DMS 273 treated with DMSO at 0.1 percent for 48 hours (cell line): ENCODE results near the gene FGFRL1.
"Not testable (repeated sequence)": the region's sequence is repeated elsewhere in the genome, so short reads cannot be mapped to it uniquely, and the experiment has no call there.

Source experiments
- DNase-seq: peaks from one replicate; lab custom pipeline; 2025; lab: John Stamatoyannopoulos, UW

Gene FGFRL1

DNA sequence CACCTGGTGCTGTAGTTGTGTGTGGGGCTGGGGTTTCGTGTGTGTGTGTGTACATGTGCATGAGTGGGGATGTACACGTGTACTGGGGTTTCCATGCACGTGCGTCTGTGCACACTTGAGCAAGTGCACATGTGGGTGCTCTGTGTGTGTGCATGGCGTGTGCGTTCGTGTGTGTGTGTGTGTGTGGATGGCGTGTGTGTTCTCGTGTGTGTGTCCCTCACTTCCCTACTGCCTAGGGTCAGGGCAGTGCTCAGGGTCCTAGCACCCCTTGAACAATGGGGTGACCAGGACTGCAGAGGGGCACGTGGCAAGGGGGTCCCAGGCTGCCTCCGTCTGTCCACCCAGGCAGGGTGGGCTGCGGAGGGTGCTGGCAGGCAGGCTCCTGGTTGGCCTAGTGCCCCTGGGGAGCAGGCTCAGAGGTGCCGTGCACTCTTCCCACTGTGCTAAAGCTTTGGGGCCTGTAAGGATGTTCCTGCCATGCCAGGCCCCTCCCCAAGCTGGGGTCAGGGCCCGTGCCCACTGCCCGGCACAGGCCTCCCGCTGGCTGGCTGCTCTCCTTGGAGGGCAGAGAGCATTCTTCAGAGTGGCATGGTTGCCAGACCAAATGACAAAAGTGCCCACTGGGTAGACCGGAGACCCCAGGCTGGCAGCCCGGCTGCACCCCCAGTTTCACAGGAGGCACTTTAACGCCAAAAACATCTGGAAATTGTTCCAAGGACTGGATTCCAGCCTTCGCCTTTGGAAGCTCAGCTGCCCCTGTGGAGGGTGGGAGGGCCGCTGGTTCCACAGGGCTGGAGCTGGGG, 29.1 kb downstream of the FGFRL1 start:
- DNase-seq, result no peak

DNA sequence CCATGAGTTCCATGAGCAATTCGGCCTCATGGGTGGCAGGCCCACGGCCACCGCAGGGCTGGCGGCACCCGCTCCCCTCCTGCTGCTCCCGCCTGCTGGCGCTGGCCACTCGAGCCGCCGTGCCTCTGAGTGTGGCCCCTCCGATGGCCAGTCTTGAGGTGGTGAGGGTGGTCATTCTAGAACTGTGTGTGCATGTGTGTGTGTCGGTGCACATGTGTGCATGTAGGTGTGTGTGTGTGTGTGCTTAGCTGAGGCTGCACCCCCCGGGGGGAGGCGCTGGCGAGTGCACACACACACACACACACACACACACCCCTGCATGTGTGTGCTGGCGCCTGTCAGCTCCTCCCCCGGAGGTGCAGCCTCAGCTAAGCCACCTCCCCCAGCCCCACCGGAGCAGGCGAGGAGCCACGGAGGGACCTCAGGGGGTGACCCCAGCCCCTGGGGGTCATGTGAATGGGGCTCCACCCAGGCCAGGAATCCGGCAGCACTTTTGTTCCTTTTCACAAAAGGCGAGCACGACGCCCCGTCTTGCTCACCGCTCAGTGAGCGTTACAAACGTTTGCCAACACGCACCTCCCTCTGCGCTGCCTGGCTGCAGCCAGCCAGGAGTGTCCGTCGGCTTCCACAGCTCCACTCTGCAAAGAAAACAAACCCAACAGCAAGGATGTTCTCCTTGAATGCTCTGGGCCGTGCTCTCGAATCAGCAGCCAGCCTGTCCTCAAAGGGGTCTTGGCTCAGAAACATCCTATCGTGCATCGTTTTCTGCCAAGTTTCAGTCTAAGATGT, 29.9 kb downstream of the FGFRL1 start:
- DNase-seq, result no peak

GRCh38 chr4:1041936-1042330, 30.5 kb downstream of the FGFRL1 start:
- DNase-seq, result no peak

- no peak for DNase-seq
These were observed 31.1 kb downstream of the FGFRL1 start for GRCh38 chr4:1042352-1043055.

- DNase-seq, result no peak
These were observed 31.7 kb downstream of the FGFRL1 start for GRCh38 chr4:1043162-1043561.

DNA sequence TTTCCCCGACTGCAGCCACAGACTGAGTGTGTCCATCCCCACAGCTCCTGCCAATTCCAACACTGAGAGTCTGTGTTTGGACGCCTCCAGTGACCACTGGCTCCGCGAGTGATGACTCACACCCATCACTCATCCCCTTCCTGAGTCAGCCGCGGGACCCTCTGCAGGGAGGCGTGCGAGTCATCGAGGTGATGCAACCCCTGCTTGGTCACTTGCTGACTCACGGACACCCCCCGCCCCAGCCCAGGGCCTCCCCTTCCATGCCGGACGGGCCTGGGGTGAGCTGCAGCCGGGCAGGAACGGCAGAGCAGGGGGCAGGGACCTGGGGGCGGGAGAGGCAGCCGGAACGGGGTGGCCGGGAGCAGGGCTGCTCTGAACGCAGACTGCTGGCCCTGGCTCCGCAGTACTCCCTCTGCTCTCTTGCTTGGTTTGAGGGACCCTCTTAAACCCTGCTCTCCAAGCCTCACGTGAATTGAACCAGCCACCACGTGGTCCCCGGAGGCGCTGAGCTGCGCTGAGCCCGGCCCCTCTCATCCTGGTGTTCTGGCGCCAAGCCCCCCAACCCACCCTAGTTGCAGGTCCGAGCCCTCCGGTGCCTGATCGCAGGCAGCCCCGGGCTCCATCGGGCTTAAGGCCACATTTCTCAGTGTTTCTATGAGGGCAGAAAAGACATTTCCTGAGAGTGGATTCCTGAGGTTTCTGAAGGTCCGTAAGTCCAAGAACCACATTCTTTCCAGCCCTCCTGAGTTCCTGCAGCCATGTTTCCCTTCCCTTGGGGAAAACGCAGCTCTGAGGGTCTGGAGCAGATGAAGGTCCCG, 32.4 kb downstream of the FGFRL1 start:
- DNase-seq, result no peak

GRCh38 chr4:1044469-1045192, 33.2 kb downstream of the FGFRL1 start:
- DNase-seq, result no peak

DNA sequence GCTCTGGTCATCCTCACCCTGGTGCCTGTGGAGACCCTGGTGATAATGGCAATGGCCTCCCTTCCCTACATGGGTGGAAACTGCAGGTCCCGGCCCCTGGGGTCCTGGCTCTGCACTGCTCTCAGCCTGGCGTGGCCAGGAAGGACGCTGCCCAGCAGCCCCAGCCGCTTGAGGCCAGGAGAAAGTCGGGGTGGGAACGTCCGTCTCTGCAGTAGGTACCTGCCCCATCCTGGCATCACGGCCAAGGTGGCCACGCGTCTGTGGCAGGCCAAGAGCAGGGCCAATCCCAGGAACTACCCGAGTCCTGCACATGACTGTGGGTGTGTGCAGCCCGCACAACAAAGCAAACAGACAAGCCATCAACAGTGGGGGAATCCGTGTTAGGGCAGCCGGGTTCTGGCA, 33.8 kb downstream of the FGFRL1 start:
- DNase-seq, result no peak

DNA sequence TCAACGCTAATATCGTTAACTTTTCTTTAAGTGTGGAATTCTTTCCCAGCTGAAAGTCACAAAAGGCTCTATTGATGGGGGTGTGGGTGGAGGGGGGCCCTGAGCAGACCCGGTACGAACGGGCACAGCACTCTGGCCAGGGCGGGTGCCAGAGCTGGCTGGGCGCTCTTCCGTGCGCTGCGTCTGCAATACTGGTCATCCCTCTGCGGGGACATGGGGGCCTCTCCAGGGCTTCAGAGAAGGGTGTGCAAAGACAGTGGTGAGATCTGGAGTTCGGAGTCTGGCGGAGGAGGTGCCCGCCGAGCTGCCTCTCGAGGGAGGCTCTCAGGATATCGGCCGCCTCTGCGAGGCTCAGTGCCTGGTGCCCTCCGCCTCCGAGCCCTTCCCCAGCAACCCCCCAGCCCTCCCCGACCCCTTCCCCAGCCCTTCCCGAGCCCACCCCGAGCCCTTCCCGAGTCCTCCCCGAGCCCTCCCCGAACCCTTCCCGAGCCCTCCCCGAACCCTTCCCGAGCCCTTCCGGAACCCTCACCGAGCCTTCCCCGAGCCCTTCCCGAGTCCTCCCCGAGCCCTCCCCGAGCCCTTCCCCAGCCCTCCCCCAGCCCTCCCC, 34.3 kb downstream of the FGFRL1 start:
- no peak for DNase-seq

GRCh38 chr4:1046581-1047011, 35.2 kb downstream of the FGFRL1 start:
- not testable (repeated sequence) for DNase-seq

GRCh38 chr4:1047106-1047975, 35.9 kb downstream of the FGFRL1 start:
- no peak for DNase-seq

DNA sequence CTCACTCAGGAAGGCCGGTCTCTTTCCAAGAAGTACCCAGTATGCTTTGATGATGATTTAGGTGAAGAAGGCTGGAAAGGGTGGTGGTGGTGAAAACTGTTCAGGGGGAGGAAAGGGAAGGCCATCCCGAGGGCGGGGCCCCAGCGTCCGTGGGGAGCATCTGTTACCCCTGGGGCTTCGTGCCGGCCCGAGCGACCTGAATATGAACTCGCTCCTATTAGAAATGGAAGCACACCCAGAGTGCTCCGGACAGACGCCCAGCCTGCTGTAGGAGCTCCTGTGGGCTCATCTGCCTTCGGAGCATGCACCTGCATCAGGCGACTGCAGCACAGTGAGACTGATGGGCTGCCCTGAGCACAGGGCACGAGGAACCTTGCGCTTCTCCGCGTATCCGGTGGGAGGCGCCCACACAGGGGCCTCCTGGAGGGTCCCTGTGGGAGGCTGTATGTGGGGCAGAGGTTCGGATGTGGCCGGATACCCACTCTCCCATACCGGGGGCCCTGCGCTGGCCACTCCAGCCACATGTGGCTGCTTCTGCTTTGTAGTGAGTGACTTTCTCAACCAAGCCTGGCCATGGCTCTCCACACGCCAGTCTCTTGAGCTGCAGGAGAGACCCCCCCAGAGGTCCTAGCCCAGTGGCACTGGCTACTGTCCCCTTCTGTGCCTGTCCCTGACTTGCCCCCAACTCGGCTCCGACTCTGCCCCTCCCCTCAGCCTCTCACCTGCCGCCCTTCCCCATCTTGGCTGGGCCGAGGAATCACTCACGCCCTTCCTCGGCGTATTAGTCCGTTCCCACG, 36.7 kb downstream of the FGFRL1 start:
- DNase-seq, result no peak

- no peak for DNase-seq
These were observed 37.6 kb downstream of the FGFRL1 start for GRCh38 chr4:1048773-1049590.

GRCh38 chr4:1049591-1049905, 38.1 kb downstream of the FGFRL1 start:
- no peak for DNase-seq

GRCh38 chr4:1050486-1051213, 39.2 kb downstream of the FGFRL1 start:
- no peak for DNase-seq

GRCh38 chr4:1051472-1051871, 40.0 kb downstream of the FGFRL1 start:
- DNase-seq, result no peak

GRCh38 chr4:1052231-1052671, 40.8 kb downstream of the FGFRL1 start:
- DNase-seq, result no peak
